Astrocyte (in vitro differentiated cells and primary cell): ENCODE data around the gene FABP1. TPM values are rescaled to one million over a fixed set of nuclear protein-coding genes. Genes with fewer than 3 reads are reported as not detected.

Experiments used
- DNase-seq: peaks from one replicate; pipeline ENCODE4 v3.0.0-alpha.2; 2010; ENCODE audit warnings: low read depth
- FAIRE-seq: peaks from 2 replicates; lab custom pipeline; 2011; peaks lifted over from hg19 to GRCh38; lab: Jason Lieb, UNC
- H2AFZ ChIP-seq: 2 replicates; pipeline ENCODE4 v1.6.0; 2012; ENCODE audit warnings: low read depth, low read length, inconsistent platforms
- H3K27ac ChIP-seq: 2 replicates; pipeline ENCODE4 v1.5.1; 2011; ENCODE audit warnings: low read depth, low read length, inconsistent platforms
- H3K27me3 ChIP-seq: 2 replicates; pipeline ENCODE4 v1.6.0; 2011; ENCODE audit warnings: low read length, inconsistent platforms; ENCODE audit not compliant: insufficient read depth
- H3K36me3 ChIP-seq: 2 replicates; pipeline ENCODE4 v1.5.1; 2011; ENCODE audit warnings: low read length, inconsistent platforms; ENCODE audit not compliant: insufficient read depth
- H3K4me1 ChIP-seq: 2 replicates; pipeline ENCODE4 v1.5.1; 2011; ENCODE audit warnings: low read length, inconsistent platforms; ENCODE audit not compliant: insufficient read depth
- H3K4me2 ChIP-seq: 2 replicates; pipeline ENCODE4 v1.6.0; 2012; ENCODE audit warnings: low read length, inconsistent platforms
- H3K4me3 ChIP-seq: 2 replicates; pipeline ENCODE4 v1.5.1; 2011; ENCODE audit warnings: low read depth, mild to moderate bottlenecking, low read length, inconsistent platforms; ENCODE audit not compliant: insufficient read depth
- H3K79me2 ChIP-seq: 2 replicates; pipeline ENCODE4 v1.6.0; 2012; ENCODE audit warnings: mild to moderate bottlenecking, low read length, inconsistent platforms; ENCODE audit not compliant: insufficient read depth
- H3K9ac ChIP-seq: 2 replicates; pipeline ENCODE4 v1.6.0; 2012; ENCODE audit warnings: mild to moderate bottlenecking, low read length, inconsistent platforms
- H3K9me3 ChIP-seq: 2 replicates; pipeline ENCODE4 v1.5.1; 2012; ENCODE audit warnings: low read depth, mild to moderate bottlenecking, low read length, inconsistent platforms; ENCODE audit not compliant: insufficient read depth
- H4K20me1 ChIP-seq: 2 replicates; pipeline ENCODE4 v1.6.0; 2012; ENCODE audit warnings: low read length, inconsistent platforms; ENCODE audit not compliant: insufficient read depth
- H3K27ac Mint-ChIP-seq: one replicate; pipeline ENCODE4 v1.8.0; 2021; ENCODE audit warnings: mild to moderate bottlenecking, mixed read lengths; ENCODE audit not compliant: unreplicated experiment
- H3K27me3 Mint-ChIP-seq: one replicate; pipeline ENCODE4 v1.8.0; 2021; ENCODE audit warnings: low read depth, mixed read lengths; ENCODE audit not compliant: unreplicated experiment
- H3K36me3 Mint-ChIP-seq: one replicate; pipeline ENCODE4 v1.8.0; 2021; ENCODE audit warnings: low read depth, mixed read lengths; ENCODE audit not compliant: unreplicated experiment
- H3K4me1 Mint-ChIP-seq: one replicate; pipeline ENCODE4 v1.8.0; 2021; ENCODE audit warnings: low read depth, mixed read lengths; ENCODE audit not compliant: unreplicated experiment
- H3K4me3 Mint-ChIP-seq: one replicate; pipeline ENCODE4 v1.8.0; 2021; ENCODE audit warnings: mild to moderate bottlenecking, moderate library complexity, mixed read lengths; ENCODE audit not compliant: unreplicated experiment
- H3K9me3 Mint-ChIP-seq: one replicate; pipeline ENCODE4 v1.8.0; 2021; ENCODE audit warnings: mild to moderate bottlenecking, mixed read lengths; ENCODE audit not compliant: unreplicated experiment
- EZH2 ChIP-seq: IDR thresholded peaks from 2 replicates; pipeline ENCODE4 v1.6.1; 2012; ENCODE audit warnings: mild to moderate bottlenecking, low read length, inconsistent platforms; ENCODE audit not compliant: insufficient read depth
- total RNA-seq: library from RNA; stranded (reverse); gene quantifications from 2 replicates; pipeline ENCODE4 v1.2.1, GENCODE V29; 2021
- TF ChIP-seq, protein P1 (sequence below): IDR thresholded peaks from 2 replicates; pipeline ENCODE4 v1.5.1; 2011; ENCODE audit warnings: low read depth, mild to moderate bottlenecking, inconsistent platforms, low read length, moderate library complexity; ENCODE audit not compliant: insufficient read depth

The FABP1 gene
- total RNA-seq, 1 donor from 2014 or later: not detected

DNA sequence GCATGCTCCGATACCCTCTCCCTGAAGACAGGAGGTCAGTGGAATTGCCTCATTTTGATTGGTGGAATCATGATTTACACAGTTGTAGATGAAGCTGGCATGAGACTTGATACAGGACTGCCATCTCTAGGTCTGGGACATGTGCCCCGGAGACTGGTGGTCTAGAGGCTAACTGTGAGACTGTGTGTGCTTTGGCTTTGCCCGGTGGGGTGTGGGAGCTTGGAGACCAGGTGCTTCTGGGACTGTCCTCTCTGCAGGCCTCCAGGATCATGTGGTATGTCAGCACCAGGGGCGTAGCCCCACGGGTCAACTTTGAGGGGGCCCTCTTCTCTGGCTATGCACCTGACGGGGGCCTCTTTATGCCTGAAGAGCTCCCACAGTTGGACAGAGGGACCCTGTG, 45.0 kb upstream of the FABP1 start:
- H3K36me3 ChIP-seq: no peaks in the 10 kb centered on the region
- no peaks in the 10 kb centered on the region for H3K27me3 ChIP-seq
- no peaks in the 10 kb centered on the region for H3K9me3 ChIP-seq
- Mint-ChIP-seq H3K4me1 (peaks cover 11% of the 10 kb centered on the region), H3K9me3 (peaks cover 3% of the 10 kb centered on the region), H3K27me3 (no peaks in the 10 kb centered on the region), H3K36me3 (peaks cover 14% of the 10 kb centered on the region), H3K27ac (no peak overlapping the region), H3K4me3 (no peak overlapping the region)
- H3K9ac ChIP-seq: no peak overlapping the region
- H2AFZ ChIP-seq: no peak overlapping the region
- DNase-seq (no peak), FAIRE-seq (no peak)
- TF ChIP-seq, protein P1, sequence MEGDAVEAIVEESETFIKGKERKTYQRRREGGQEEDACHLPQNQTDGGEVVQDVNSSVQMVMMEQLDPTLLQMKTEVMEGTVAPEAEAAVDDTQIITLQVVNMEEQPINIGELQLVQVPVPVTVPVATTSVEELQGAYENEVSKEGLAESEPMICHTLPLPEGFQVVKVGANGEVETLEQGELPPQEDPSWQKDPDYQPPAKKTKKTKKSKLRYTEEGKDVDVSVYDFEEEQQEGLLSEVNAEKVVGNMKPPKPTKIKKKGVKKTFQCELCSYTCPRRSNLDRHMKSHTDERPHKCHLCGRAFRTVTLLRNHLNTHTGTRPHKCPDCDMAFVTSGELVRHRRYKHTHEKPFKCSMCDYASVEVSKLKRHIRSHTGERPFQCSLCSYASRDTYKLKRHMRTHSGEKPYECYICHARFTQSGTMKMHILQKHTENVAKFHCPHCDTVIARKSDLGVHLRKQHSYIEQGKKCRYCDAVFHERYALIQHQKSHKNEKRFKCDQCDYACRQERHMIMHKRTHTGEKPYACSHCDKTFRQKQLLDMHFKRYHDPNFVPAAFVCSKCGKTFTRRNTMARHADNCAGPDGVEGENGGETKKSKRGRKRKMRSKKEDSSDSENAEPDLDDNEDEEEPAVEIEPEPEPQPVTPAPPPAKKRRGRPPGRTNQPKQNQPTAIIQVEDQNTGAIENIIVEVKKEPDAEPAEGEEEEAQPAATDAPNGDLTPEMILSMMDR: no peak
- no peak for TF ChIP-seq EZH2
- H3K4me2 ChIP-seq: no peak overlapping the region
- no peak overlapping the region for H3K27ac ChIP-seq
- H3K4me1 ChIP-seq: peaks cover 2% of the 10 kb centered on the region
- H4K20me1 ChIP-seq: no peaks in the 10 kb centered on the region
- no peaks in the 10 kb centered on the region for H3K79me2 ChIP-seq
- no peak overlapping the region for H3K4me3 ChIP-seq

DNA sequence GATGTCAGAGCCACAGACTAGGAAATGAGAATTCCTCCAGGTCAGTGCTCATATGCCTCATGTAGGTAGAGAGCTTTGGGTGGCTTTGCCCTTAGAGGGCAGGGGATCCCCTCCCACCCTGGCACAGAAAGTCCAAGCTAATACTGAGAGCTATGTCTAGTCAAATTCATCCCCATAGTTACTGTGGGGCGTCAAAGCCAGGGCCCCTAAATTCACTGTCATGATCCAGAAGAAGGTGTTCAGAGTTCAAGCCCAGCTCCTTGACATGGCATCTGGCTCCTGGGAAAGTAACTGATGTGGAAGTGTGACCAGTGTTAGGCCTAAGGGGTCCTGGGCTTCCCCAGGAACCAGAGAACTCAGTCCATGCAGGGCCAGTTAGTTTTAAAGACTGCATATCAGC, 44.1 kb upstream of the FABP1 start:
- DNase-seq (no peak), FAIRE-seq (no peak)
- H3K9me3 Mint-ChIP-seq: peaks cover 3% of the 10 kb centered on the region
- Histone ChIP-seq H3K4me2 (no peak overlapping the region), H3K36me3 (no peaks in the 10 kb centered on the region), H3K4me1 (no peaks in the 10 kb centered on the region), H3K79me2 (no peaks in the 10 kb centered on the region), H3K4me3 (no peak overlapping the region), H3K27me3 (no peaks in the 10 kb centered on the region), H3K9ac (no peak overlapping the region), H4K20me1 (no peaks in the 10 kb centered on the region), H3K27ac (no peak overlapping the region), H2AFZ (no peak overlapping the region), H3K9me3 (no peaks in the 10 kb centered on the region)
- H3K27ac Mint-ChIP-seq: no peak overlapping the region
- no peaks in the 10 kb centered on the region for H3K27me3 Mint-ChIP-seq
- no peak for TF ChIP-seq EZH2
- TF ChIP-seq, protein P1: no peak
- H3K36me3 Mint-ChIP-seq: peaks cover 13% of the 10 kb centered on the region
- H3K4me1 Mint-ChIP-seq: peaks cover 2% of the 10 kb centered on the region
- H3K4me3 Mint-ChIP-seq: peak overlapping the region; percentile 87

DNA sequence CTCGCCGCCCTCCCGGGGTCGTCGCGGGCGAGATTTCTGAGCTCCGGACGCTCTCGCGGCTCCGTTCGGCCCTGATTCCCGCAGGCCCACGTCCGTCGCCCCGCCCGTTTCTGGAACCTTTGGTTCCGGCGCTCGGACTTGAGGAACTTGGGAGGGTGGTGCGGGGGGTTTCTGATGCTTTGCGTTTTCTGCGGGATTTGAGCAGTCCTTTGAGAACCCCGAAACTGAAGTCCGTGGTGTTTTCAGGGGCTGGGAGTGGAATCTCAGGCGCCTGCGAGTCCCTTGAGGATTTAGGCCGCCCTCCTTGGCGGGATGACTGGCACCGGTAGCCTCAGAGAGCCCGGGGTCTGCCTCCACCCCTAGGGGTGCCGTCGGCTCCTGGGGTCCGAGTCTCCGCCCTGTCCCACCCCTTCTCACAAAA, 42.6 kb upstream of the FABP1 start:
- peak overlapping the region; percentile 87 for H3K4me3 Mint-ChIP-seq
- peak overlapping the region; percentile 89 for H2AFZ ChIP-seq
- DNase-seq: no peak

More for the DNA sequence above, 42.6 kb upstream of the FABP1 start:
- H3K4me3 ChIP-seq: peak overlapping the region; percentile 61
- H3K36me3 ChIP-seq: no peaks in the 10 kb centered on the region
- no peaks in the 10 kb centered on the region for H3K27me3 Mint-ChIP-seq
- H3K79me2 ChIP-seq: no peaks in the 10 kb centered on the region
- H3K36me3 Mint-ChIP-seq: peaks cover 13% of the 10 kb centered on the region
- FAIRE-seq: no peak
- no peaks in the 10 kb centered on the region for H4K20me1 ChIP-seq
- H3K4me1 Mint-ChIP-seq: no peaks in the 10 kb centered on the region
- no peaks in the 10 kb centered on the region for H3K9me3 ChIP-seq
- no peak for TF ChIP-seq EZH2
- TF ChIP-seq, protein P1: no peak
- H3K4me2 ChIP-seq: peak overlapping the region; percentile 87
- peak overlapping the region; percentile 33 for H3K27ac ChIP-seq
- H3K27me3 ChIP-seq: no peaks in the 10 kb centered on the region
- H3K9ac ChIP-seq: peak overlapping the region; percentile 84
- peaks cover 3% of the 10 kb centered on the region for H3K9me3 Mint-ChIP-seq
- H3K4me1 ChIP-seq: no peaks in the 10 kb centered on the region
- H3K27ac Mint-ChIP-seq: peak overlapping the region; percentile 85
